GM18867 (cell line): ENCODE measurements around the gene SH3RF3.

Source experiments
- ATAC-seq: cut with Tn5 transposase; IDR thresholded peaks from one replicate; pipeline ENCODE4 v1.9.1; 2021; ENCODE audit warnings: mild to moderate bottlenecking, moderate library complexity; ENCODE audit not compliant: unreplicated experiment

SH3RF3 gene

DNA sequence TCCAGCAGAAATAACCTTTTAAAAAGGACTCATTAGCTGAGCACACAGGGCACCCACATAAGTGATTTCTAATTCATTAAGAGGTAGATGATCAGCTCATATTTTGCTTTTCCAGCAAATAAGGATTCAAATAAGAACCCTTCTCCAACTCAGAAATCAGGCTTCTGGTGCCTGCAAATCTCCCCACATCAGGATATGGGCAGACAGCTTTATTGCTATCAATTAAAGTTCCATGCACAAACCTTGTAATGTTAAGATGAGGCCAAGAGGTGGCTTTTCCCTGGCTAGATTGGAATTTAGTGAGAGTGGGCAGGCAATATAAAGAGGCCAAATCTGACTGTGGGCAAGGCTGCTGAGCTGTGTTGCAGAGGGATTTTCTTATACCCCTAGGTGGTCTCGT lies 193.6 kb downstream of the SH3RF3 start:
- ATAC-seq = no peak

DNA sequence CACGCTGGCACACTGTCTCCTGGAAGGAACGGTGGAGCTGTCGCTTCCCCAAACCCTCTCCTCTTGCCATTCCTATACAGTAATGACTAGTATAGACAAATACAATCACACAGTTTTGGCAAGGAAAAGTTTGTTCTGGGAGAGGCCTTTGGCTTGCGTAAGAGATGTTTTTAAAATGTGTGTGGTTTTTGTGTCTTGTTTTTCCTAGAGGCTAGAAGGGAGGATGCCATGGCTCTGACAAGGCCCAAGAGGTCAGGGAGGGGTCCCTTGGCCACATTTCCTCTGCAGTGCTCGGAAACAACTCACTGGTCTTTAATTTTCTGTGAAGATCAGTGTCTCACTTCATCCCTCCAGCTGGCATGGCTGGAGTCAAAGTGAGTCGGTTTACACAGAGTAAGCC lies 195.9 kb downstream of the SH3RF3 start:
- no peak for ATAC-seq

DNA sequence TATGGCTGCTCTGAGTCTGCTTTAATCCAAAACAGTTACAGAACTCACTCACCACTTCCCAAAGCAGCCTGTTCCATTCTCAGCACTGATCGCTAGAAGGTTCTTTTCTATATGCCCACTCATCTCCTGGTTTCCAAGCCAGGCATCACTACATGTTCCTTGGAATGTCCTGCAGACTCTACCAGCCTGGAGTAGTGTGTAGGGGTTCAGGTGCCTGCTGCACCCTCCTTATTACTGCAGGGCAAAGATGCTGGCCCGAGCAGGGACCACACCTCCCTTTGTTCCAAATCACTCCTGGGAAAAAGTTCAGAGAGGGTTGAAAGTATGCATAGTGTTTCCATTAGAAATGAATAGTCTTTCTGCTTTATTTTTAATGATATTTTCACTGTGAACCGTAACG lies 196.6 kb downstream of the SH3RF3 start:
- no peak for ATAC-seq

- no peak for ATAC-seq
Observed at GRCh38 chr2:109326306-109326705, 197.3 kb downstream of the SH3RF3 start.

DNA sequence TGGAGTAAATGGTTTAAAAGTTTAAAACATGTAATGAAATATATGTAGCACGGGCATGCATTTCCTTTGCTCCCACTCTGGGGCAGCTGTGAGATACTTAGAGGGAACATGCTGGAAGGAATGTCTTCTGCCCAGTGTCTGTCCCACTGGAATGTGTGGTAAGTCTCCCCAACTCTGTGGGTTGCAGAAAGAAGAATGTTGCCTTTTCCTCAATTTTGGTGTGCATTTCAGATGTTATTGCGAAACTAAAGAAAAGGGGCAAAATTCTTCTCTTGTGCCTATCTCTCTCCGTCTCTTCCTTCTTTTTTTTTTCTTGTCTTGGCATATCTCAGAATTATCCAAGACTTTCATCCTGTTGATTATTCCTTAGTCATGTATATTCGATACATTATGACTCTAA lies 201.1 kb downstream of the SH3RF3 start:
- no peak for ATAC-seq

DNA sequence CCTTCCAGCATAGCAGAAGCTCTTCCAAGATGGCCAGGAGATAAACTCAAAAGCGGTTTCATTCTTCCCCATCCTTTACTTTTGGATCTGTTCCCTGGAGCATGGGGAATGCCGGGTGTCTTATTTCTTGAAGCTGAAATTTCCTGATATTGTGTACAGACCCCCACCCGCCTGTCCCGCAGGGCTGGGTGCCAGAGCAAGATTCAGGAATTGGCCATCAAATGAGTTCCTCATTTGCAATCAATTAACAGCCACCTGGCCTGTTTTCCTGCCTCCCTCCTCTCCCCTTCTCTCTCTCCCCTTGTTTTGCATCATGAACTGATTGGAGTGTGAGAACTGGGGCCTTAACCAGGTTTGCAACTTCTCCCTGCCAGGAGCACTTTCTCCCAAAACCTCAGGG lies 202.1 kb downstream of the SH3RF3 start:
- ATAC-seq = no peak

GRCh38 chr2:109331896-109332848 lies 203.2 kb downstream of the SH3RF3 start:
- ATAC-seq = no peak

DNA sequence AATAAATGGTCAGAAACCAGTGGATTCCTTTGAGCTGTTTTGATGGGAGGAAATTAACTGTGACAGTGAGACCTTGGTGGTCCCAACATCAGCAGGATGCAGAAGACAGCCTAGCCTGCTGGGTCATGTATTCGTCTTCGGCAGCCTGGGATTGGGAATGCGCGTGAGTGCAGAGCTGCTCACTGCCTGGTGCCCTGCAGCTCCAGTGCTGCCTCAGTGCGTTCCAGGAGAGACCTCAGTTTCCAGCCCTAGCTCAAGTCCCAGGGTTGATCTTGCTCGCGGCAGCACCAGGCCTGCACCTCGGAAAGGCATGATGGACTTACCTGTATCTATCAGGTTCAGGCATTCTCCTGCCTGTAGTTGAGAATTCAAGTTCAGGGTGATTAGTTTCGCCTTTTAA lies 203.9 kb downstream of the SH3RF3 start:
- no peak for ATAC-seq

DNA sequence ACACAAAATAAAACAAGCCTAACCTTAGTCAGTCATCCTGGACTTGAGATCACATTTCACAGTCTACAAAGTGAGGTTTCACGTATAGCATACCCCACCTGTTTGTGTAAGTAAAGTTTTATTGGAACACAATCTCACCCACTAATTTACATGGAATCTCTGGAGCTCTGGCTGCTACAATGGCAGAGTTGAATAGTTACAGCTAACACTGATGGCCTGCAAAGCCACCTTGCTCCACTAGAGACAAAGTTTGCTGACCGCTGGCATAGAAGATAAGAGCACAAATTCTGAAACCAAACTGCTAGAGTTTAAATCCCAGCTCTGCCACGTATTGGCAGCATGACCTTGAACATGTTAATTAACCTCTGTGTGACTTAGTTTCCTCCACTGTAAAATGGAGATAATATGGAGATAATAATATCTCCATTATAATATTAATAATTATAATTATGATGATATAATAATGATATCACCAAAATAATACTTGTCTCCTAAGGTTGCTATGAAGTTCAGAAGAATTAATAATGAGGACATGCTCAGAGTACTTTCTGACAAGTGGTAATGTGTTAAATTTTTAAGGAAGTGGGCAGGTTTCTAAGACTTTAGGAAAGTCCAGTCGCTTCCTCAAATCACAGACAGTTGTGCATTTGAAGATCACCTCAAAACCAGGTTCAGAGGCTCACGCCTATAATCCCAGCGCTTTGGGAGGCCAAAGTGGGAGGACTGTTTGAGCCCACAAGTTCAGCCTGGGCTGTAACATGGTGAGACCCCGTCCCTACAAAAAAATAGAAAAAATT lies 204.6 kb downstream of the SH3RF3 start:
- ATAC-seq = no peak

- no peak for ATAC-seq
Observed at GRCh38 chr2:109335631-109336176, 206.7 kb downstream of the SH3RF3 start.

- ATAC-seq = no peak
Observed at GRCh38 chr2:109336296-109336695, 207.3 kb downstream of the SH3RF3 start.

DNA sequence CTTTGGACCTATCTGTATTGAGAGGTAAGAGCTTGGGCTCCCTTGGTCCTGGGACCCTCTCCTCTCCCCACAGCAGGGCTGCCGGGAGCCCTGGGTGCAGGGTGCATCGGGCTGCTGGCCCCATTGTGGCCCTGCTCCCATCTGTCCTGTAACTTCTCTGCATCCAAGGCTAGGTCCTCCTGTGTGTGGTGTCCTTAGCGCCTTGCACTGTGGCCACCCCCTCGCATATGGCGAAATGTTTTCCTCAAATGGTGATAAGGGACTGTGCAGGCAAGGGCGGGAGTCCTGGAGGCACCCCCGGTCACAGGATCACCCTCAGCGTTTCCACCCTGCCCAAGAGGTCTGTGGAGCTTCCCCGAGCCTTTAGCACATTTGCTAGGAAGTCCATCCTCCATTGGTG lies 208.2 kb downstream of the SH3RF3 start:
- no peak for ATAC-seq

GRCh38 chr2:109339519-109339966 lies 210.5 kb downstream of the SH3RF3 start:
- ATAC-seq = no peak

GRCh38 chr2:109340381-109340780 lies 211.4 kb downstream of the SH3RF3 start:
- no peak for ATAC-seq

- ATAC-seq = no peak
Observed at GRCh38 chr2:109341355-109342255, 212.6 kb downstream of the SH3RF3 start.

DNA sequence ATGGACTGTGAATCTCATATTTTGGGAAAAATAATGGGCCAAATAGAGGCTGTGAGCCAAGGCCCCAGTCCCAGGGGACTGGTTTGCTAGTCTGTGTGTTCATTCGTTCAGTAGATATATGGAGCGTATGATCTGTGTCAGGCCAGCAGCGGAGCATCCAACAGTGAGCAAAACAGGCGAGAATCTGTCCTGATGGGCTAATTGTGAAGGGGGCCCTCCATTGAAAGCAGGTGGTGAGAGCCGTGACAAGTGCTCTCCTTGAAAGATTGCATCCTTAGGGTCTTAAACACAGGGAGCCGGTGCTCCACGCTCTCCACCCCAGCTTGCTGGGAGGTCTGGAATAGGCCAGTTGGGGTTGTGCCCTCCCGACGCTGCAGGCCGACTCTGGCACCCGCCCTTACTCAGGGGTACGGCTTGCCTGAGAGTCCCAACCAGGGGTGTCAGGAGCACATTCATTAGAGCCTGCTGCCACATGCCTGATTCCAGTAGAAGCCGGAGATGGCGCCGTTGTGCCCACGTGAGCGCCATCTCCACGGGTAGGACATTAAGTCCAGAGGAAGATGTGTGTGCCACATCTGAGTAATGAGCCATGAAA lies 213.3 kb downstream of the SH3RF3 start:
- ATAC-seq = no peak

GRCh38 chr2:109342930-109343329 lies 213.9 kb downstream of the SH3RF3 start:
- no peak for ATAC-seq

DNA sequence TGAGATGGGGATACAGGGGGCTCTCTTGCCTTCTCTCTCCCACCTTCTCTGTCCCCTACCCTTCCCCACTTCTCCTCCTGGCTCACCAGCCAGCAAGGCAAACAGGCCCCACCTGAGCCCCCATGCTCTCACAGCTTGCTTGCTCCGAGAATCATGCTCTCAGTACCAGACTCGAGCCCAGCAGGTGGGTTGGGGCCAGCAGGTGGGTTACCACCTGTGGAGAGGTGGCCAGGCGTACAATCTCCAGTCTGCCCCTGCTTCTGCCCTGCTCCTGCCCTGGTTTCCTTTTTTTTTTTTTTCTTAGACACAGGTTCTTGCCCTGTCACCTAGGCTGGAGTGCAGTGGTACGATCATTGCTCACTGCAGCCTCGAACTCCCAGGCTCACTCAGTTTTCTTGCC lies 214.5 kb downstream of the SH3RF3 start:
- ATAC-seq = no peak

- ATAC-seq = no peak
Observed at GRCh38 chr2:109344270-109344805, 215.3 kb downstream of the SH3RF3 start.

DNA sequence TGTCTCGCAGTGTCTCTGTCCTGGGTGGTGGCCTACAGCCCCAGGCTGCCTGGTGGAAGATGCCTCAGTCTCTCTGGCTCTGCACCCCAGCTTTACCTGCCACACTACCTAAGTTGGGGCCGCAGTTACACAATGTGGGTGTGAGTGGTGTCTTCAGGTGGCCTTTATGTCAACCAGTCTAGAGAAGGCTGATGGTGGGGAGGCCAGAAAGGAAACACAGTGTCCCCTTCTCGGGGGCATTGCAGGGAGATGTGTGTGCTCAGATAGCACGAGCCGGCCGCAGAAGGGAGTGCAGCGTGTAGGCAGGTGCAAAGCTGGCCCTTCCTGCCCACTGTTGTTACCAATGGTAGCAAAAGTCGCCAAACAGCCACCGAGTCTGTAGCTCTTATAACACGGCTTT lies 216.1 kb downstream of the SH3RF3 start:
- ATAC-seq = no peak
